HUDEP-2 (cell line): Measurements from ENCODE around the gene S1PR3.

Source experiments
- DNase-seq, 76 experiments: peaks; one replicate each; lab custom pipeline; 2025; ENCODE audit not compliant: unreplicated experiment in 76 of 76; lab: John Stamatoyannopoulos, UW

Gene S1PR3

GRCh38 chr9:89029788-89030187, 38.5 kb downstream of the S1PR3 start:
- DNase-seq, result no peak

- no peak for DNase-seq
Observed at GRCh38 chr9:89032173-89032572, 40.9 kb downstream of the S1PR3 start.

GRCh38 chr9:89032661-89033060, 41.4 kb downstream of the S1PR3 start:
- DNase-seq, result no peak

GRCh38 chr9:89036383-89036782, 45.1 kb downstream of the S1PR3 start:
- peak in 9 of 76 experiments; percentile 10 to 39 (median 26) for DNase-seq

GRCh38 chr9:89036891-89037290, 45.6 kb downstream of the S1PR3 start:
- no peak for DNase-seq

- DNase-seq, result no peak
Observed at GRCh38 chr9:89037346-89037745, 46.1 kb downstream of the S1PR3 start.

GRCh38 chr9:89037891-89038290, 46.6 kb downstream of the S1PR3 start:
- DNase-seq, result no peak

- DNase-seq, result no peak
Observed at GRCh38 chr9:89038382-89039103, 47.3 kb downstream of the S1PR3 start.

- no peak for DNase-seq
Observed at GRCh38 chr9:89039104-89039465, 47.8 kb downstream of the S1PR3 start.

- no peak for DNase-seq
Observed at GRCh38 chr9:89039664-89040063, 48.4 kb downstream of the S1PR3 start.

- no peak for DNase-seq
Observed at GRCh38 chr9:89042984-89043383, 51.7 kb downstream of the S1PR3 start.

GRCh38 chr9:89044104-89044503, 52.8 kb downstream of the S1PR3 start:
- DNase-seq, result no peak

GRCh38 chr9:89044881-89045280, 53.6 kb downstream of the S1PR3 start:
- DNase-seq, result no peak

- no peak for DNase-seq
Observed at GRCh38 chr9:89046832-89047231, 55.6 kb downstream of the S1PR3 start.

GRCh38 chr9:89047667-89048066, 56.4 kb downstream of the S1PR3 start:
- no peak for DNase-seq

- DNase-seq, result no peak
Observed at GRCh38 chr9:89048616-89049015, 57.3 kb downstream of the S1PR3 start.

- no peak for DNase-seq
Observed at GRCh38 chr9:89049646-89050045, 58.4 kb downstream of the S1PR3 start.

- DNase-seq, result no peak
Observed at GRCh38 chr9:89051421-89052025, 60.3 kb downstream of the S1PR3 start.

- peak in 74 of 76 experiments; percentile 64 to 99 (median 89) for DNase-seq
Observed at GRCh38 chr9:89052470-89053097, 61.3 kb downstream of the S1PR3 start.

- no peak for DNase-seq
Observed at GRCh38 chr9:89053301-89053700, 62.0 kb downstream of the S1PR3 start.
